ENCODE data around the gene ATP2A3. TPM values are rescaled to one million over a fixed set of nuclear protein-coding genes. Genes with fewer than 3 reads are reported as not detected.

ATP2A3 gene
- total and polyA plus RNA-seq, 2 experiments from 2014 or later: 2.2 to 4.1 TPM

DNA sequence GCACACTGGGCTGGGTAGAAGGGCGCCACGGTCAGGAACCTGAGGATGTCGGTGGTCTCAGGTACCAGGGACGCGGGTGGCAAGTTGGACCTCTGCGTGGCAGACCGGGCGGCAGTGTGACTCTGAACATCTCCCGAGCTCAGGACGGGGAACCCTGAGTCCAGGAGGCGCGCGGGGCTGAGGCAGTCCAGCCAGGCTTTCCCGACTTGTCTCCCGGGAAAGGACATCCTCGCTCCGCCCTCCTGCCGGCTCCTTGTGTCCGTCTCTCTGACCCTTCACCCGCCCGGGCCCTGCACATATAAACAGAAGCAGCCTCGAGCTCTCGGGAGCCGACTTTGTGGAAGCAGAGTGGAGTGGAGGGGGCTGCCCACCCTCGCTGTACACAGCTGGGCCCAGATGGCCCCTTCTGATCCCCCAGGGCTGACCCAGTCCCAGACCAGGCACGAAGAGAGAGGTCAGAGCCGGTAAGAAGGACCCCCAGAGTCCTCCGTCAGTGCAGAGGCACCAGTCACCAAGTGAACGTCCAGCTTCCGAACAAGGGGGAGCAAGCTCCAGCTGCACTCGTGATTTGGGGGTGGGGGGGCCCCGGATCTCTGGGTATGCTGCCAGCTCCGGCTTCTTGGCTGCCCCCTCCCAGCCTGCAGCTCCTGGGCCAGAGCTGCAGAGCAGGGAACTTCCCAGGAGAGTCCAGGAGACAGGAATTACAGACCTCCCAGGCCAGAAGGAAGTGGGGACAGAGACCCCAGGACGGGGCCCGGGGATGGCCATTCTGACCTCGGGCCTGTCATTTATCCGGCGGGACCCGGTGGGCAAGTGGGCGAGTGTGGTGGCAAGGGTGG lies 39.5 kb downstream of the ATP2A3 start:
- no peak overlapping the region for H2AFZ ChIP-seq
- no peak overlapping the region for H3K27ac ChIP-seq
- H3K36me3 ChIP-seq (replicated peaks; ENCODE audit: insufficient read depth, low read depth): no peaks in the 10 kb centered on the region
- no peaks in the 10 kb centered on the region for H3K9me2 ChIP-seq (replicated peaks; ENCODE audit: insufficient read depth)
- DNase-seq (ENCODE audit: low spot score): no peak
- 75% methylated on average over 39 of the region's 40 CpGs for WGBS (ENCODE audit: low lambda C conversion rate, missing lambda C conversion rate)
- H3K4me3 ChIP-seq: no peak overlapping the region
- H4K20me1 ChIP-seq (ENCODE audit: insufficient read depth, poor library complexity, severe bottlenecking): no peaks in the 10 kb centered on the region
- no peaks in the 10 kb centered on the region for H3K79me2 ChIP-seq
- H3K9me3 ChIP-seq (ENCODE audit: low read depth): no peaks in the 10 kb centered on the region
- H3K27me3 ChIP-seq: no peaks in the 10 kb centered on the region
- no peak overlapping the region for H3K4me2 ChIP-seq
- H3K4me1 ChIP-seq (ENCODE audit: insufficient read depth): peaks cover 17% of the 10 kb centered on the region
- no peak for TF ChIP-seq EZH2 (IDR thresholded peaks at IDR 0.05; ENCODE audit: borderline replicate concordance)
- TF ChIP-seq EZH2phosphoT487 (IDR thresholded peaks at IDR 0.05; ENCODE audit: low read depth, severe bottlenecking, unreplicated experiment): no peak
- TF ChIP-seq, protein P1, sequence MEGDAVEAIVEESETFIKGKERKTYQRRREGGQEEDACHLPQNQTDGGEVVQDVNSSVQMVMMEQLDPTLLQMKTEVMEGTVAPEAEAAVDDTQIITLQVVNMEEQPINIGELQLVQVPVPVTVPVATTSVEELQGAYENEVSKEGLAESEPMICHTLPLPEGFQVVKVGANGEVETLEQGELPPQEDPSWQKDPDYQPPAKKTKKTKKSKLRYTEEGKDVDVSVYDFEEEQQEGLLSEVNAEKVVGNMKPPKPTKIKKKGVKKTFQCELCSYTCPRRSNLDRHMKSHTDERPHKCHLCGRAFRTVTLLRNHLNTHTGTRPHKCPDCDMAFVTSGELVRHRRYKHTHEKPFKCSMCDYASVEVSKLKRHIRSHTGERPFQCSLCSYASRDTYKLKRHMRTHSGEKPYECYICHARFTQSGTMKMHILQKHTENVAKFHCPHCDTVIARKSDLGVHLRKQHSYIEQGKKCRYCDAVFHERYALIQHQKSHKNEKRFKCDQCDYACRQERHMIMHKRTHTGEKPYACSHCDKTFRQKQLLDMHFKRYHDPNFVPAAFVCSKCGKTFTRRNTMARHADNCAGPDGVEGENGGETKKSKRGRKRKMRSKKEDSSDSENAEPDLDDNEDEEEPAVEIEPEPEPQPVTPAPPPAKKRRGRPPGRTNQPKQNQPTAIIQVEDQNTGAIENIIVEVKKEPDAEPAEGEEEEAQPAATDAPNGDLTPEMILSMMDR (IDR thresholded peaks at IDR 0.05; ENCODE audit: poor library complexity): no peak

DNA sequence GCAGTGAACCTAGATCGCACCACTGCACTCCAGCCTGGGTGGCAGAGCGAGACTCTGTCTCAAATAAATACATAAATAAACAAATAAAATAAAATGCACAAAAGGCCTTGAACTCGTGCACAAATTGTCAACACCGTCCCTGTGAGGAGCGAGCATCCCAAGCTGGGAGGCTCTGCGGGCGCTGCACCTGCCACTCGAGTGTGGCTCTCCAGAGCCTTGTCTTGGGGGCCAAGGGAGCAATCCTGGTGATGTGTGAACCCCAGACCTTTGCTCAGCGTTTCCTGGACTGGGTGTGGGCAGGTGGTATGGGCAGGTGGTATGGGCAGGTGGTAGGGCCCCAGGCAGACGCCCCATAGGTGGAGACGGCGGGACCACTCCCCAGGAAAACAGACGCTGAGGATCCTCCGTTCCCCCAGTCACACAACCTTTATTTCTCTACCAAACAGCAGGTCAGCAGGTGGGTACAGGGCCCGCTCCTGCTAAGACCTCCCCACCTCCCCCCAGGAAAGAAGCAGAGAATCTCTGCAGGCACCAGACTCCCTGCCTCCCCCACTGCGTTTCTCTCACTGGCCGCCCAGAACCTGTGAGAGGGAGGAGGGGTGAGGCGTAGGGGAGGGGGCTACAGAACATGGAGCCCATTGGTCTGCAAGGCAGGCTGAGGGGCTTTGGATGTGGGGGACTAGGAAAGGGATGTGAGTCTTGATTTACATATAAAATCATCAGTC lies 40.6 kb downstream of the ATP2A3 start:
- no peaks in the 10 kb centered on the region for H3K9me3 ChIP-seq (ENCODE audit: low read depth)

DNA sequence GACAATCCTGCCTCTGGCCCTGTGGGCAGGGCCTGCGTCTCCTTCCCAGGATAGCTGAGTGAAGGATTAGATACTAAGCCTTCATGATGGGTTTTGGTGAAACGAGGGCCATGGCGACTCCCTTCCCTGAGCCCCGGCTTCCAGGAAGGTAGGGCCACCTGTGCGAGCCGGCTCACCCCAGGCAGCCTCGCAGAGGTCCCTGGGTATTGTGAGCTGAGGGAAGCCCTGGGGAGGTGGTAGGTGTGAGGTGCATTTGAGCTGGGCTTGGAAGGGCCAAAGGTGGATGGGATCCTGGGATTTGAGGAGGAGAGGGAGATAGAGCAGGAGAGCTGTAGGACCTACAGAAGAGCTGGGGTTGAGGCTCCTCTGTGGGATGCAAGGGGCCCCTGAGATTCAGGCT lies 41.5 kb downstream of the ATP2A3 start:
- Histone ChIP-seq H3K27ac (no peak overlapping the region), H3K9me3 (ENCODE audit: low read depth) (no peaks in the 10 kb centered on the region), H3K4me1 (ENCODE audit: insufficient read depth) (peaks cover 14% of the 10 kb centered on the region), H3K4me2 (no peak overlapping the region), H3K9me2 (replicated peaks; ENCODE audit: insufficient read depth) (no peaks in the 10 kb centered on the region), H3K79me2 (no peaks in the 10 kb centered on the region), H3K4me3 (no peak overlapping the region), H3K27me3 (no peaks in the 10 kb centered on the region), H4K20me1 (ENCODE audit: insufficient read depth, poor library complexity, severe bottlenecking) (no peaks in the 10 kb centered on the region), H3K36me3 (replicated peaks; ENCODE audit: insufficient read depth, low read depth) (no peaks in the 10 kb centered on the region), H2AFZ (no peak overlapping the region)
- 90% methylated on average over 7 of the region's 7 CpGs for WGBS (ENCODE audit: low lambda C conversion rate, missing lambda C conversion rate)
- DNase-seq (ENCODE audit: low spot score): no peak
- TF ChIP-seq, protein P1 (IDR thresholded peaks at IDR 0.05; ENCODE audit: poor library complexity): no peak
- TF ChIP-seq EZH2 (IDR thresholded peaks at IDR 0.05; ENCODE audit: borderline replicate concordance) (no peak), EZH2phosphoT487 (IDR thresholded peaks at IDR 0.05; ENCODE audit: low read depth, severe bottlenecking, unreplicated experiment) (no peak)

More for the DNA sequence above, 40.6 kb downstream of the ATP2A3 start:
- Histone ChIP-seq H3K27ac (no peak overlapping the region), H3K4me3 (no peak overlapping the region), H4K20me1 (ENCODE audit: insufficient read depth, poor library complexity, severe bottlenecking) (no peaks in the 10 kb centered on the region), H3K4me2 (no peak overlapping the region), H3K79me2 (no peaks in the 10 kb centered on the region), H3K9me2 (replicated peaks; ENCODE audit: insufficient read depth) (no peaks in the 10 kb centered on the region), H3K36me3 (replicated peaks; ENCODE audit: insufficient read depth, low read depth) (no peaks in the 10 kb centered on the region), H3K4me1 (ENCODE audit: insufficient read depth) (peaks cover 17% of the 10 kb centered on the region), H2AFZ (no peak overlapping the region), H3K27me3 (no peaks in the 10 kb centered on the region)
- TF ChIP-seq EZH2phosphoT487 (IDR thresholded peaks at IDR 0.05; ENCODE audit: low read depth, severe bottlenecking, unreplicated experiment) (no peak), EZH2 (IDR thresholded peaks at IDR 0.05; ENCODE audit: borderline replicate concordance) (no peak)
- TF ChIP-seq, protein P1 (IDR thresholded peaks at IDR 0.05; ENCODE audit: poor library complexity): no peak
- 89% methylated on average over 18 of the region's 18 CpGs for WGBS (ENCODE audit: low lambda C conversion rate, missing lambda C conversion rate)
- no peak for DNase-seq (ENCODE audit: low spot score)

Measured in hepatocyte (in vitro differentiated cells).